Medulla oblongata (tissue), 1 donor: ENCODE data around the gene C19orf12.

Source experiments
- DNase-seq: peaks from one replicate; pipeline ENCODE4 v3.0.0-alpha.2; 2015; ENCODE audit errors: extremely low spot score

C19orf12 gene

GRCh38 chr19:29697523-29698261, 17.4 kb downstream of the C19orf12 start:
- DNase-seq = no peak

- no peak for DNase-seq
Observed at GRCh38 chr19:29696565-29696846, 18.6 kb downstream of the C19orf12 start.

GRCh38 chr19:29695765-29696564, 19.1 kb downstream of the C19orf12 start:
- DNase-seq = no peak

GRCh38 chr19:29694669-29695627, 20.1 kb downstream of the C19orf12 start:
- DNase-seq = peak; percentile 96

GRCh38 chr19:29694161-29694560, 20.9 kb downstream of the C19orf12 start:
- DNase-seq = peak; percentile 38

- DNase-seq = no peak
Observed at GRCh38 chr19:29690842-29691241, 24.2 kb downstream of the C19orf12 start.

GRCh38 chr19:29687897-29688728, 26.9 kb downstream of the C19orf12 start:
- DNase-seq = no peak

- no peak for DNase-seq
Observed at GRCh38 chr19:29687244-29687896, 27.7 kb downstream of the C19orf12 start.

- DNase-seq = no peak
Observed at GRCh38 chr19:29686285-29686805, 28.7 kb downstream of the C19orf12 start.

- DNase-seq = no peak
Observed at GRCh38 chr19:29685326-29685725, 29.7 kb downstream of the C19orf12 start.

- peak; percentile 95 for DNase-seq
Observed at GRCh38 chr19:29683009-29683408, 32.1 kb downstream of the C19orf12 start.

- DNase-seq = no peak
Observed at GRCh38 chr19:29682236-29682895, 32.7 kb downstream of the C19orf12 start.

GRCh38 chr19:29681422-29682235, 33.4 kb downstream of the C19orf12 start:
- peak; percentile 53 for DNase-seq

- DNase-seq = no peak
Observed at GRCh38 chr19:29680937-29681336, 34.1 kb downstream of the C19orf12 start.

GRCh38 chr19:29680447-29680846, 34.6 kb downstream of the C19orf12 start:
- DNase-seq = peak; percentile 55

GRCh38 chr19:29679598-29680210, 35.4 kb downstream of the C19orf12 start:
- no peak for DNase-seq

- DNase-seq = peak; percentile 66
Observed at GRCh38 chr19:29678484-29679106, 36.5 kb downstream of the C19orf12 start.
